Upper lobe of left lung (tissue), 4 donors: ENCODE data around the gene SPAG7.
A peak's percentile ranks its signal among the peaks of the same experiment; 100 is the strongest.

ENCODE experiments used
- POLR2A ChIP-seq, 4 donors: fragments of 450-650 bp; IDR thresholded peaks; one replicate each; pipeline ENCODE4 v1.5.1; 2016 to 2017; ENCODE audit warnings: antibody characterized with exemption in 4 of 4, mild to moderate bottlenecking in 2 of 4
- TF ChIP-seq, protein P1 (sequence below), 6 experiments: fragments of 450-650 bp in 4 of 6; fragments of 200-600 bp in 2 of 6; sonication (generic) in 2 of 6; IDR thresholded peaks; one replicate each; pipeline ENCODE4 v1.5.1; 2016 to 2019; ENCODE audit warnings: antibody characterized with exemption in 6 of 6

DNA sequence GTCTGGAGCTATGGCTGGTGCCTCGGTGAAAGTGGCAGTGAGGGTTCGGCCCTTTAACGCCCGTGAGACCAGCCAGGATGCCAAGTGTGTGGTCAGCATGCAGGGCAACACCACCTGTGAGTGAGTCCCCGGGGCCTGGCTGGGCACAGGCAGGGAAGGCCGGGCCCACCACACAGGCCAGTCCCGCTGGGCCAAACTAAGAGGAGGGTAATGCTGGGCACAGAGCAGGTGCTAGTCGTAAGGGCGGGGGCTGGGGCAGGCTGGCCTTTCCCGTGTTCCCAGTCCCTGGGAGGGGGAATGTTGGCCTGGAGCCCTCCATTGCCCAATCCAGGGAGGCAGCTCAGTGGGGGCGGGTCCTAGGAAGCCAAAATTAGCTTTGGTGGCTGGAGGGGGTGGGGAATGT is 32.6 kb upstream of the SPAG7 start:
- TF ChIP-seq, protein P1, sequence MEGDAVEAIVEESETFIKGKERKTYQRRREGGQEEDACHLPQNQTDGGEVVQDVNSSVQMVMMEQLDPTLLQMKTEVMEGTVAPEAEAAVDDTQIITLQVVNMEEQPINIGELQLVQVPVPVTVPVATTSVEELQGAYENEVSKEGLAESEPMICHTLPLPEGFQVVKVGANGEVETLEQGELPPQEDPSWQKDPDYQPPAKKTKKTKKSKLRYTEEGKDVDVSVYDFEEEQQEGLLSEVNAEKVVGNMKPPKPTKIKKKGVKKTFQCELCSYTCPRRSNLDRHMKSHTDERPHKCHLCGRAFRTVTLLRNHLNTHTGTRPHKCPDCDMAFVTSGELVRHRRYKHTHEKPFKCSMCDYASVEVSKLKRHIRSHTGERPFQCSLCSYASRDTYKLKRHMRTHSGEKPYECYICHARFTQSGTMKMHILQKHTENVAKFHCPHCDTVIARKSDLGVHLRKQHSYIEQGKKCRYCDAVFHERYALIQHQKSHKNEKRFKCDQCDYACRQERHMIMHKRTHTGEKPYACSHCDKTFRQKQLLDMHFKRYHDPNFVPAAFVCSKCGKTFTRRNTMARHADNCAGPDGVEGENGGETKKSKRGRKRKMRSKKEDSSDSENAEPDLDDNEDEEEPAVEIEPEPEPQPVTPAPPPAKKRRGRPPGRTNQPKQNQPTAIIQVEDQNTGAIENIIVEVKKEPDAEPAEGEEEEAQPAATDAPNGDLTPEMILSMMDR (IDR thresholded peaks at IDR 0.05) = no peak
- peak in 1 of 4 donors; percentile 17 for TF ChIP-seq POLR2A (IDR thresholded peaks at IDR 0.05)
